HG02884 (cell line): ENCODE measurements around the gene DAB2IP.

Experiments
- ATAC-seq: cut with Tn5 transposase; IDR thresholded peaks from one replicate; pipeline ENCODE4 v1.9.1; 2021; ENCODE audit warnings: mild to moderate bottlenecking, moderate library complexity; ENCODE audit not compliant: unreplicated experiment

Gene DAB2IP

DNA sequence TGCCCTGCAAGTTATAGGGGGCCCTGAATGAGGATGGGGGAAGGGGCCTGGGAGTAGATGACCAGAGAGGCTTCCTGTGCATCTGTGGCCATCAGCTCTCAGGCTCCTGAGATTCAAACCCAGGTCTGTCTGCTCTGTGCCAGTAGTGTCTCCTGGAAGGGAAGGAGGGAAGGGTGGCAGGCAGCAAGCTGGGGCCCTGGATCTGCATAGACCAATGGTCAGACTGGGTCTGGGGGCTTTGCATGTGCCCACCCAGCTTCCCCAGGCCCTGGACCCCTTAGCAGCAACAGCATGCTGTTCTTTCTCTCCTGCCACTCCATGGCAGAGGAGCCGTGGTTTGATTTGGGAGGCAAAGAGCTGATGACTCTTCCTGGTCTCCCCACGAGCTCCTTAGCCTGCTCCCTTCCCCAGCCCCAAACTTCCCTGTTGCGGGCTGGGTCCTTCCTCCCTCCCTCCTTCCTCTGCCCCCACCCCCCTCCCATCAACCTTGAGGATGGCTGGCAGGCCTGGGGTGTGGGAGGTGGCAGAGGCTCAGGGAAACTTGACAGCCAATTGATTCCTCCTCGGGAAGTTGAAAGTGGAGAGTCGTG lies 31.6 kb downstream of the DAB2IP start:
- ATAC-seq, result no peak

DNA sequence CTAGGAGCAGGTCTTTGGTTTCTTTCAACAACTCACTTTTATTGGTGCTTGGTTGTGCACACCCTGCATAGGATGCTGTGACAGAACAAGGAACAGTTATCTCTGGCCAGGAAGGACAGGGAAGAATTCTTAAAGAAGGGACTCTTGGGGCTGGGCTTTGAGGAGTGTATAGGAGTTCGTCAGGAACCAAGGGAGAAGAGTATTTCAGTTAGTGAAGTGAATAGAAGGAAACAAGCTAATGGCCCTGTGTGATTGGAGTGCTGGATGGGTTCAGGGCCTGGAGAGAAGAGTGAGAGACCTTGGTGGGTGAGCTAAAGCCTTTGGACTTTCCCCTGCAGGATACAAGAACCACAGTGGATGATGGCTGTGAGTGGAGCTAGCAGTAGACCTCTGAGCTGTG lies 32.2 kb downstream of the DAB2IP start:
- no peak for ATAC-seq

- no peak for ATAC-seq
These were observed 33.1 kb downstream of the DAB2IP start for GRCh38 chr9:121684381-121685145.

GRCh38 chr9:121685146-121685794 lies 33.8 kb downstream of the DAB2IP start:
- ATAC-seq, result no peak

DNA sequence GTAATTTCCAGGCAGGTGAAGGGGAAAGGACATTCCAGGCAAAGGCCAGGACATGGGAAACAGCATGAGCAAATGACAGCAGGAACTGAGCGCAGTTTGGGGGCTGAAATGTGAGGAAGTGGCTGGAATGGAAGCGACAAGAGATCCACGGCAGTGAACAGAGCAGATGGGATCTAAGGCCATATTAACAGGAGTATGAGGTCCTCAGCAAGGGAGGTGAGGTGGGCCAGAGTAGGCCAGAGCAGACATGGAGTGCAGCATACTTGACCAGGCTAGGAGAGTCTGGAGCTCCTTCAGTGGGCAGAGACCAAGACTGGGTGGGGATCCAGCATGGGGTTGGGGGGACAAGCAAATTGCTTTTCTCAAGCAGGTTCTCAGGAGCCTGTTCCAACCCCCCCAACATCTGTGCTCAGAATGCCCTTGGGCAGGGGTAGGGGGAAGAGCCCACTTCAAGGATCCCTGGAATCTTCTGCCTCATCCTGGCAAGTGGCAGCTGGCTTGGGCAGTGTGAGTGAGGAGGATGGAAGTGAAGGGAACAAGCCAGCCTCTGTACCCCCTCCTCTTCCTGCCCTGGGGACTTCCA lies 34.5 kb downstream of the DAB2IP start:
- ATAC-seq, result no peak

- peak; percentile 66 for ATAC-seq
These were observed 35.6 kb downstream of the DAB2IP start for GRCh38 chr9:121686930-121687541.

- ATAC-seq, result no peak
These were observed 36.8 kb downstream of the DAB2IP start for GRCh38 chr9:121688146-121688680.

DNA sequence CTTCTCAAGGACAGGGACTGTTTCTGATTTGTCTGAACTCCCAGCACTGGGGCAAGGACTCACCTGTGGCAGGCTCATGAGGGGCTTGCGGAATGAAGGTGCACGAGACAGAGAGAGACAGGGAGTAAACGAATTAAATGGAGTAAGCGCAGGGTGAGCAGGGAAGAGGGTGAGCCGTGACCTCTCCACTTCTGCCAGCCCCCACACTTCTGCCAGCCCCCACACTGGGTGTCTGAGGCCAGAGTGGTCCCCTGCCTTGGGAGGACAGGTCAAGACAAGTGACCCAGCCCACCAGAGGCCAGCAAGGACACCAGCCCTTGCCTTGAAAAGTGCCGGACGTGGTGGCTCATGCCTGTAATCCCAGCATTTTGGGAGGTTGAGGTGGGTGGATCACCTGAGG lies 37.2 kb downstream of the DAB2IP start:
- no peak for ATAC-seq

GRCh38 chr9:121689461-121690157 lies 38.2 kb downstream of the DAB2IP start:
- ATAC-seq, result no peak

GRCh38 chr9:121690316-121690715 lies 38.9 kb downstream of the DAB2IP start:
- no peak for ATAC-seq

DNA sequence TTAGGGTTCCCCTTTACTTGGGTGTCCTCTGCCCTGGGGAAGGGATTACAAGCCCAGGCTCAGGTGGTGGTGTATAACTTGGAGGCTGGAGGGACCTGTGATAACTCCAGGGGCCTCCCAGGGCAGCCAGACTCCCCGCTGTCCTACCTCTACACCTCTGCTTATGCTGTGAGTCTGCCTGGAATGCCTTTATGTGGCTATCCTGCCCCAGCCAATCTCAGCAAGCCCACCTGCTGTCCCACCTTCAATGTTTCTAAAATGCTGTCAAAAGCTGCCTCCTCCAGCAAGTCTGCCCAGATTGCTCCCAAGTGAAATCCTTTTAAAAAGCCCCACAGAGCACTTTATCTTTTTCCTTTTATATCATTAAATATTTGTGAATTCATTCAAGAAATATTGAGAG lies 39.3 kb downstream of the DAB2IP start:
- no peak for ATAC-seq

DNA sequence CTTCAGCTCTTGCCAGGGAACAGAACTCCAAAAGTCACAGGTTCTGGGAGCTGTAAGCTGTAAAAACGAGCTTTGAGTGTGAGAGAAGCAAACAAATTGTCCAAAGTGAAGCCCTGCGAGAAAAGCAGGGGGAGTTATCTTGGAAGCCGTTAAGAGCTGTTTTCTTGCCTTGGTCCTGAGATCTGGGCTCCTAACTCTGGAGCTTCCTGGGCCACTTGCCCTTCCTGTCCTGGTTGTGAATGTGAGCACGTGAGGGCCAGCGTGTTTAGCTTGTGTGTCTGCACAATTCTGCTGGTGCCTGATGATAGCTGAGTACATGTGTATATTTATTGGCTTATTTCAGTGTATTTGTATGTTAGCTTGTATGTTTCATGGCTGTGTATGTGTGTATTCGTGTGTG lies 40.5 kb downstream of the DAB2IP start:
- ATAC-seq, result no peak

DNA sequence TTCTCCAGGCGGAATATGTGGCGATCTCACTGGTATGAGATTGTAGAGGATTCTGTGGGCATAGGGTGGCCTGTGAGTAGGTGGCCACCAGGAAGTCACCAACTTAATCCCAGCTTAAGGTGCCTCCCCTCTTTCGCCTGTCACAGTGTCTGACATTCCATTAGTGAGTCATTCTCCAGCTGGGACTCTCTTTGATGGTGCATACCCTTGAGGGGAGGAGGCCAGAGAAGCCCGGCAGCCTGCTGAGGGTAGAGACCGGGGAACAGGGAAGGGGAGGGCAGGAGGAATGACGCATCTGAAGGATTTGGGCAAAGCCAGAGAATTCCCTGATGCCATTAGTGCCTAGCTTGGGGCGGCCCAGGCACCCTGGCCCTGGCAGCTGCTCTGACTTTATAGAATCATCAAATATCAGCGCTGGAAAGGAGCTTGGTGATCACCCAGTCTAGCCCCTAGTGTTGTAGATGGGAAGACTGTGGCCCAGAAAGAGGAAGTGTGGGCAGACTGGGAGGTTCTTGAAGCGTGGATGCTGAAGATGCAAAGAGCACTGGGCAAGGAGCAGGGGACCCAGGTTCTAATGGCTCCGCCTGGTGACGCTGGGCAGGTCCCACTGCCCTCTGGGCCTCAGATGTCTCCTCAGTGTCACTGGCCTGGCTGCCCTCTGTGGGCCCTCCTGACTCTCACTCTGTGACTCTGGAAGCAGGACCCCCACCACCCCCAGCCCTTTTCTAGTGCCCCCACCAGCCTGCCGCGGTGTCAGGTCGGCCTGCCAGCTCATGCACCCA lies 41.4 kb downstream of the DAB2IP start:
- no peak for ATAC-seq

GRCh38 chr9:121693388-121693670 lies 41.9 kb downstream of the DAB2IP start:
- ATAC-seq, result no peak

- ATAC-seq, result no peak
These were observed 42.6 kb downstream of the DAB2IP start for GRCh38 chr9:121694001-121694400.

GRCh38 chr9:121694600-121694999 lies 43.2 kb downstream of the DAB2IP start:
- ATAC-seq, result no peak

- no peak for ATAC-seq
These were observed 45.5 kb downstream of the DAB2IP start for GRCh38 chr9:121696930-121697329.

DNA sequence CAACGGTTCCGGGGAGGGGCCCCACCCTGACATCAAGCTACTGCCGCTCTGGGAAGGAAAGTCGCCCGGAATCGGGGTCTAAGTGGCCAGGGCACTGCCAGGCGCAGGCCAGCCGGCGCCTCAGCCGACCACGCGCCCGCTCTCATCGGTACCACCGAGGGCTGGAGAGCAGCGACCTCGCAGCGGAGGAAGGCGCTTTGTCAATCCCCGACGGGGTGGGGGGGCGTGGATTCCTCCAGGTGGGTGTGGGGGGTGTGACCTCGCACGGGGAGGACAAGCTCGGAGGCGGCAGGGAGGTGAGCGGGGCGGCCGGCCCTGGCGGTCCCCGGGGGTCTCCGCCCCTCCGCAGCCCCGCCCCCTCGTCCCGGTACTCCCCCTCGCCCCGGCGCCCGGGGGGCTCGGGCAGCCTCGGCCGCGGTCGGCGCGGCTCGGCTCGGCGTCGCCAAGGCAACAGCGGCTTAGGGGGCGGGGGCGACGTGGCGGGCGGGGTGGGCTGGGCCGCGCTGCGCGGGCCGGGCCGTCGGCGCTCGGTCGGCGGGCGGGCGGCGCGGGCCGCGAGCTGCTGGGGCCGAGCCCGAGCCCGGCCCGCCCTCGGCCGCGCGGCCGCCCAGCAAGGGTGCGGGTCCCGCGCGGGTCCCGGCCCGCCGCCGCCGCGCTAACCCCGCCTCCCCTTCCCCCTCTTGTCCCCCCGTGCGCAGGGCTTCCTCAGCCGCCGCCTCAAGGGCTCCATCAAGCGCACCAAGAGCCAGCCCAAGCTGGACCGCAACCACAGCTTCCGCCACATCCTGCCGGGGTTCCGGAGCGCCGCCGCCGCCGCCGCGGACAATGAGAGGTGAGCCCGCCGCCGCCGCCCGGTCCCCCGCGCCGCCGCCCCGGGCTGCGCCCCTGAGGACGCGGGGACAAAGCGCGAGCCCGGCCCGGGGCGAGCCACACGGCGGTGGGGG lies 47.5 kb downstream of the DAB2IP start:
- no peak for ATAC-seq
